Measurements from ENCODE around the gene TMEM178A. TPM values are rescaled to one million over a fixed set of nuclear protein-coding genes. Genes with fewer than 3 reads are reported as not detected.

The TMEM178A gene
- total RNA-seq, 1 donor from 2014 or later: 6.6 TPM

GRCh38 chr2:39728941-39729351, 63.2 kb downstream of the TMEM178A start:
- DNase-seq (ENCODE audit: low spot score): no peak
- no peak for ATAC-seq
- intact Hi-C loops (cut with DNase I): no loop called here

GRCh38 chr2:39730276-39730675, 64.6 kb downstream of the TMEM178A start:
- no peak for DNase-seq (ENCODE audit: low spot score)
- intact Hi-C loops (cut with DNase I): no loop called here

GRCh38 chr2:39730685-39731302, 65.1 kb downstream of the TMEM178A start:
- ATAC-seq (no peak), DNase-seq (ENCODE audit: low spot score) (no peak)
- intact Hi-C loops (cut with DNase I): no loop called here

More at GRCh38 chr2:39730276-39730675, 64.6 kb downstream of the TMEM178A start:
- no peak for ATAC-seq

- intact Hi-C loops (cut with DNase I): no loop called here
- no peak for DNase-seq (ENCODE audit: low spot score)
- ATAC-seq: no peak
These were observed 65.8 kb downstream of the TMEM178A start for GRCh38 chr2:39731546-39731945.

- DNase-seq (ENCODE audit: low spot score): no peak
- intact Hi-C loops (cut with DNase I): no loop called here
- ATAC-seq: no peak
These were observed 66.8 kb downstream of the TMEM178A start for GRCh38 chr2:39732482-39732881.

GRCh38 chr2:39733070-39733674, 67.5 kb downstream of the TMEM178A start:
- DNase-seq (ENCODE audit: low spot score) (no peak), ATAC-seq (no peak)
- intact Hi-C loops (cut with DNase I): no loop called here

- intact Hi-C loops (cut with DNase I): no loop called here
- DNase-seq (ENCODE audit: low spot score) (no peak), ATAC-seq (no peak)
These were observed 68.7 kb downstream of the TMEM178A start for GRCh38 chr2:39734445-39734844.

- no peak for ATAC-seq
These were observed 69.9 kb downstream of the TMEM178A start for GRCh38 chr2:39735648-39736047.

GRCh38 chr2:39736640-39737039, 70.9 kb downstream of the TMEM178A start:
- ATAC-seq (no peak), DNase-seq (ENCODE audit: low spot score) (no peak)
- intact Hi-C loops (cut with DNase I): no loop called here

More at GRCh38 chr2:39735648-39736047, 69.9 kb downstream of the TMEM178A start:
- DNase-seq (ENCODE audit: low spot score): no peak
- intact Hi-C loops (cut with DNase I): no loop called here

- DNase-seq (ENCODE audit: low spot score): no peak
- no peak for ATAC-seq
- intact Hi-C loops (cut with DNase I): no loop called here
These were observed 71.9 kb downstream of the TMEM178A start for GRCh38 chr2:39737661-39738060.

GRCh38 chr2:39738936-39739335, 73.2 kb downstream of the TMEM178A start:
- no peak for DNase-seq (ENCODE audit: low spot score)
- no peak for ATAC-seq
- intact Hi-C loops (cut with DNase I): no loop called here

- ATAC-seq (no peak), DNase-seq (ENCODE audit: low spot score) (no peak)
- intact Hi-C loops (cut with DNase I): no loop called here
These were observed 73.7 kb downstream of the TMEM178A start for GRCh38 chr2:39739386-39739785.

GRCh38 chr2:39741871-39742270, 76.2 kb downstream of the TMEM178A start:
- intact Hi-C loops (cut with DNase I): no loop called here
- no peak for DNase-seq (ENCODE audit: low spot score)
- ATAC-seq: no peak

GRCh38 chr2:39743269-39743776, 77.6 kb downstream of the TMEM178A start:
- ATAC-seq (no peak), DNase-seq (ENCODE audit: low spot score) (no peak)

GRCh38 chr2:39755466-39755865, 89.7 kb downstream of the TMEM178A start:
- no peak for DNase-seq (ENCODE audit: low spot score)
- intact Hi-C loops (cut with DNase I): no loop called here
- no peak for ATAC-seq

More at GRCh38 chr2:39743269-39743776, 77.6 kb downstream of the TMEM178A start:
- intact Hi-C loops (cut with DNase I): no loop called here

GRCh38 chr2:39757156-39757555, 91.4 kb downstream of the TMEM178A start:
- DNase-seq (ENCODE audit: low spot score): no peak
- no peak for ATAC-seq
- intact Hi-C loops (cut with DNase I): no loop called here

GRCh38 chr2:39762448-39762847, 96.7 kb downstream of the TMEM178A start:
- ATAC-seq: no peak
- intact Hi-C loops (cut with DNase I): no loop called here
- no peak for DNase-seq (ENCODE audit: low spot score)

Data from sciatic nerve (tissue), 2 donors.